GM18499 (cell line): ENCODE data around the gene MASP1.

ENCODE experiments used
- ATAC-seq: cut with Tn5 transposase; IDR thresholded peaks from one replicate; pipeline ENCODE4 v1.9.1; 2021; ENCODE audit warnings: moderate number of reproducible peaks; ENCODE audit not compliant: insufficient read depth, unreplicated experiment

Gene MASP1

GRCh38 chr3:187196573-187197334 lies 94.8 kb downstream of the MASP1 start:
- ATAC-seq: no peak

DNA sequence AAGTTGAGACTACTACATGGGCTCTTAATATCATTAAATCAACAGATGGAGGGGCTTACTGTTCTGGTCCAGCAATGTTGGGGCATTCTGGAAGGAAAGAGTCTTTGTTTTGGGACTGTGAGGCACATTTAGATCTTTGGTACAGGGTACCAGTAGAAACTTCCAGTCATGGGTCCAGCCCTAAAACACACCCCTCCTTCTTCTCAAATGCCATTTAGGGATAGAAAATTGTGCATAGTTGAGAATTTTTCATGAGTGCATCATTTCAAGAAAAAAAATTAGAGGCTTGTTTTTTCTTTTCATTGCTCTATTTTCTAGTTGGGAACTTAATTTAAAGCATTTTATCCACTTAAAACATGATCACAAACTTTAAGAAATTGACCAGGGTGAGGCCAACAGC lies 98.4 kb downstream of the MASP1 start:
- no peak for ATAC-seq

GRCh38 chr3:187191271-187191670 lies 100.3 kb downstream of the MASP1 start:
- ATAC-seq: no peak

GRCh38 chr3:187188931-187189330 lies 102.6 kb downstream of the MASP1 start:
- ATAC-seq: no peak

GRCh38 chr3:187186801-187187421 lies 104.6 kb downstream of the MASP1 start:
- ATAC-seq: no peak

GRCh38 chr3:187186375-187186774 lies 105.2 kb downstream of the MASP1 start:
- no peak for ATAC-seq

DNA sequence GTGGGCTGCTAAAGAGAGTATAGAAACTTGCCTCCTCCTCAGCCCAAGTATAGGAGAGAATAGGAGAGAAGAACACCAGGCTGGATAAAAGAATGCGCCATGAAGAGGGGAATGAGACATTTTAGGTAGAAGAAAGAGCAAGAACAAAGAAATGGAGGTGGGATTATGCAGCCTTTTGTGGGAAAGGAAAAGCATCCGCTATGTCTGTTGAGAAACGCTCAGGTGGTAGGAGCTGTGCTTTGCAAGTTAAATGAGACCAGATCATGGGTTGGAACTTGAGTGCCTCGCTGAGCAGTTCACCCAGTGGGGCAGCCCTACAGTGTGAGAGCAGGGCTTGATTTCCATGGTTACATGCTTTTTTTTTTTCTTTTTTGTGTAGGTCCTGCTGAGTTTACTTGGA lies 105.8 kb downstream of the MASP1 start:
- no peak for ATAC-seq
